Daoy (cell line): Measurements from ENCODE around the gene CCDC154. TPM values are rescaled to one million over a fixed set of nuclear protein-coding genes. Genes with fewer than 3 reads are reported as not detected.
"Not testable (repeated sequence)": the region's sequence is repeated elsewhere in the genome, so short reads cannot be mapped to it uniquely, and the experiment has no call there.

Experiments
- DNase-seq: peaks from one replicate; pipeline ENCODE4 v3.0.0-alpha.2; 2015; ENCODE audit warnings: low read depth
- total RNA-seq: library from RNA; depleted of rRNA; stranded (reverse); fragments of >200 nt; shearing (Covaris generic); gene quantifications from 2 replicates; pipeline ENCODE4 v1.2.3, GENCODE V29; 2014

CCDC154 gene
- total RNA-seq, 1 experiment from 2014 or later: not detected

GRCh38 chr16:1455190-1456171 is 11.1 kb upstream of the CCDC154 start:
- DNase-seq: no peak

GRCh38 chr16:1454561-1454960 is 10.2 kb upstream of the CCDC154 start:
- no peak for DNase-seq

GRCh38 chr16:1453316-1453715 is 9.0 kb upstream of the CCDC154 start:
- DNase-seq: no peak

GRCh38 chr16:1452530-1452929 is 8.2 kb upstream of the CCDC154 start:
- no peak for DNase-seq

- no peak for DNase-seq
Observed at GRCh38 chr16:1451702-1452392, 7.5 kb upstream of the CCDC154 start.

- DNase-seq: no peak
Observed at GRCh38 chr16:1450841-1451240, 6.5 kb upstream of the CCDC154 start.

GRCh38 chr16:1450218-1450617 is 5.9 kb upstream of the CCDC154 start:
- DNase-seq: no peak

GRCh38 chr16:1449201-1449788 is 4.9 kb upstream of the CCDC154 start:
- DNase-seq: no peak

GRCh38 chr16:1448536-1449116 is 4.3 kb upstream of the CCDC154 start:
- DNase-seq: no peak

GRCh38 chr16:1447965-1448364 is 3.6 kb upstream of the CCDC154 start:
- DNase-seq: no peak

- no peak for DNase-seq
Observed at GRCh38 chr16:1446296-1447080, 2.1 kb upstream of the CCDC154 start.

GRCh38 chr16:1445518-1446203 is 1.3 kb upstream of the CCDC154 start:
- no peak for DNase-seq

- DNase-seq: no peak
Observed at GRCh38 chr16:1444730-1445517, 568 bp upstream of the CCDC154 start.

- no peak for DNase-seq
Observed at GRCh38 chr16:1443403-1443973, 868 bp downstream of the CCDC154 start.

- DNase-seq: no peak
Observed at GRCh38 chr16:1442697-1443096, 1.7 kb downstream of the CCDC154 start.

GRCh38 chr16:1441391-1441829 is 2.9 kb downstream of the CCDC154 start:
- no peak for DNase-seq

GRCh38 chr16:1439699-1440074 is 4.7 kb downstream of the CCDC154 start:
- not testable (repeated sequence) for DNase-seq

GRCh38 chr16:1439058-1439698 is 5.2 kb downstream of the CCDC154 start:
- DNase-seq: no peak
